Esophagus muscularis mucosa (tissue), 4 donors: Measurements from ENCODE around the gene ZNF786.

ENCODE experiments used
- EP300 ChIP-seq: sonication (generic); formaldehyde crosslinking; IDR thresholded peaks from one replicate; pipeline ENCODE4 v1.6.1; 2017; ENCODE audit warnings: antibody characterized with exemption
- POLR2A ChIP-seq: fragments of 450-650 bp; IDR thresholded peaks from one replicate; pipeline ENCODE4 v1.6.1; 2017; ENCODE audit warnings: antibody characterized with exemption, moderate library complexity, mild to moderate bottlenecking, low read depth
- POLR2AphosphoS5 ChIP-seq, 2 donors: sonication (generic); formaldehyde crosslinking; IDR thresholded peaks; one replicate each; pipeline ENCODE4 v1.6.1; 2017; ENCODE audit warnings: antibody characterized with exemption in 2 of 2
- TF ChIP-seq, protein P1 (sequence below), 3 experiments: fragments of 200-600 bp in 2 of 3; fragments of 450-650 bp in 1 of 3; sonication (generic) in 2 of 3; IDR thresholded peaks; one replicate each; pipeline ENCODE4 v1.5.1; 2017 to 2019; ENCODE audit warnings: antibody characterized with exemption in 3 of 3, mild to moderate bottlenecking in 2 of 3, moderate library complexity in 1 of 3

DNA sequence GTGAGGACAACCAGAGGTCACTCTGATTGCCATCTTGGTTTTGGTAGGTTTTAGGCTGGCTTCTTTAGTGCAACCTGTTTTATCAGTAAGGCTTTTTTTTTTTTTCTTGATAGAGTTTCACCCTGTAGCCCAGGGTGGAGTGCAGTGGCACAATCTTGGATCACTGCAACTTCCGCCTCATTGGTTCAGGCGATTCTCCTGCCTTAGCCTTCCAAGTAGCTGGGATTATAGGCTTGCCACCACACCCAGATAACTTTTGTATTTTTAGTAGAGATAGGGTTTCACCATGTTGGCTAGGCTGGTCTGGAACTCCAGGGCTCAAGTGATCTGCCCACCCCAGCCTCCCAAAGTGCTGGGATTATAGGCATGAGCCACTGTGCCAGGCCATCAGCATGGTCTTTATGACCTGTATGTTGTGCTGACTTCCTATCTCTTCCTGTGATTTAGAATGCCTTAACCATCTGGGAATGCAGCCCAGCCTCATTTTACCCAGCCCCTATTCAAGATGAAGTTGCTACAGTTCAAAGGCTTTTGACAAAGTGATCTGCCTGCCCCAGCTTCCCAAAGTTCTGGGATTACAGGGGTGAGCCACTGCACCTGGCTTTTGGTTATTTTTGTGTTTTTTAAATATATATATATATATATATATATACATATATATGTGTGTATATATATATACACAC is 42.7 kb upstream of the ZNF786 start:
- TF ChIP-seq POLR2A (no peak), EP300 (no peak), POLR2AphosphoS5 (IDR thresholded peaks at IDR 0.05) (no peak)
- TF ChIP-seq, protein P1, sequence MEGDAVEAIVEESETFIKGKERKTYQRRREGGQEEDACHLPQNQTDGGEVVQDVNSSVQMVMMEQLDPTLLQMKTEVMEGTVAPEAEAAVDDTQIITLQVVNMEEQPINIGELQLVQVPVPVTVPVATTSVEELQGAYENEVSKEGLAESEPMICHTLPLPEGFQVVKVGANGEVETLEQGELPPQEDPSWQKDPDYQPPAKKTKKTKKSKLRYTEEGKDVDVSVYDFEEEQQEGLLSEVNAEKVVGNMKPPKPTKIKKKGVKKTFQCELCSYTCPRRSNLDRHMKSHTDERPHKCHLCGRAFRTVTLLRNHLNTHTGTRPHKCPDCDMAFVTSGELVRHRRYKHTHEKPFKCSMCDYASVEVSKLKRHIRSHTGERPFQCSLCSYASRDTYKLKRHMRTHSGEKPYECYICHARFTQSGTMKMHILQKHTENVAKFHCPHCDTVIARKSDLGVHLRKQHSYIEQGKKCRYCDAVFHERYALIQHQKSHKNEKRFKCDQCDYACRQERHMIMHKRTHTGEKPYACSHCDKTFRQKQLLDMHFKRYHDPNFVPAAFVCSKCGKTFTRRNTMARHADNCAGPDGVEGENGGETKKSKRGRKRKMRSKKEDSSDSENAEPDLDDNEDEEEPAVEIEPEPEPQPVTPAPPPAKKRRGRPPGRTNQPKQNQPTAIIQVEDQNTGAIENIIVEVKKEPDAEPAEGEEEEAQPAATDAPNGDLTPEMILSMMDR (IDR thresholded peaks at IDR 0.05): no peak
